ENCODE results near the gene ATMIN. TPM values are rescaled to one million over a fixed set of nuclear protein-coding genes. Genes with fewer than 3 reads are reported as not detected.

The ATMIN gene, protein sequence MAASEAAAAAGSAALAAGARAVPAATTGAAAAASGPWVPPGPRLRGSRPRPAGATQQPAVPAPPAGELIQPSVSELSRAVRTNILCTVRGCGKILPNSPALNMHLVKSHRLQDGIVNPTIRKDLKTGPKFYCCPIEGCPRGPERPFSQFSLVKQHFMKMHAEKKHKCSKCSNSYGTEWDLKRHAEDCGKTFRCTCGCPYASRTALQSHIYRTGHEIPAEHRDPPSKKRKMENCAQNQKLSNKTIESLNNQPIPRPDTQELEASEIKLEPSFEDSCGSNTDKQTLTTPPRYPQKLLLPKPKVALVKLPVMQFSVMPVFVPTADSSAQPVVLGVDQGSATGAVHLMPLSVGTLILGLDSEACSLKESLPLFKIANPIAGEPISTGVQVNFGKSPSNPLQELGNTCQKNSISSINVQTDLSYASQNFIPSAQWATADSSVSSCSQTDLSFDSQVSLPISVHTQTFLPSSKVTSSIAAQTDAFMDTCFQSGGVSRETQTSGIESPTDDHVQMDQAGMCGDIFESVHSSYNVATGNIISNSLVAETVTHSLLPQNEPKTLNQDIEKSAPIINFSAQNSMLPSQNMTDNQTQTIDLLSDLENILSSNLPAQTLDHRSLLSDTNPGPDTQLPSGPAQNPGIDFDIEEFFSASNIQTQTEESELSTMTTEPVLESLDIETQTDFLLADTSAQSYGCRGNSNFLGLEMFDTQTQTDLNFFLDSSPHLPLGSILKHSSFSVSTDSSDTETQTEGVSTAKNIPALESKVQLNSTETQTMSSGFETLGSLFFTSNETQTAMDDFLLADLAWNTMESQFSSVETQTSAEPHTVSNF
- total RNA-seq, result 19.8 TPM

DNA sequence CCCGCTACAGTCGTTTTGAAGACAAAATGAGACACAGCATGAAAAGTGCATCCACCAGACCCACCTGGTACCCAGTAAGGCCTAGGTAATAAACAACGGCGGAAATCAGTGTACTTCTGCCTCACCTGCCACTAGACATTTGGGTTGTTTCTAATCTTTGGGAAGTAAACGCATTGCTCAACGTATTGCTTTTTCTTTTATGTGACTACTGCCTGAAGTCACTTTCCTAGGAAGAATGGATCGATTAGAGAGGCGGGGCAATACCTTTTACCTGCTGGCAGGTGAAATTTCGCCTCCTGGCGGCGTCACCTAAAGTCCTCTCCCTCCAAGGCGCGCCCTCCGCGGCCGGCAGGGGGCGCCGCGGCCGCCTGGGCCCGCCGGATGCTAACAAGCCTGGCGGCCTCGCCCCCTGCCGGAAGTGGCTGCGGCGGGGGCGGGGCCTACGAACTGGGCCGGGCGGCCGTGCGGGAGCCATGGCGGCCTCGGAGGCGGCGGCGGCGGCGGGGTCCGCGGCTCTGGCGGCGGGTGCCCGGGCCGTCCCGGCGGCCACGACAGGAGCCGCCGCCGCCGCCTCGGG, at the start of gene ATMIN:
Gene ATMIN, plus strand, starts transcription at position 445 of the 577 bp plus-strand sequence. Its CDS starts 29 bp downstream, at position 474.
- peaks cover 10 to 15% (median 11%) of the 10 kb centered on the region in 3 donors for H3K4me1 ChIP-seq (ENCODE audit: control insufficient read depth in 3 of 3, insufficient read depth in 3 of 3, low read length in 3 of 3)
- peak within 1 kb of the TSS; percentile 39 for H3K27ac ChIP-seq (ENCODE audit: low read depth, low read length)
- peaks cover 0 to 7% (median 5%) of the 10 kb centered on the region in 3 donors for H3K36me3 ChIP-seq (ENCODE audit: control insufficient read depth in 3 of 3, insufficient read depth in 3 of 3, low read length in 3 of 3)
- peak within 1 kb of the TSS; percentile 76 to 83 (median 78) for H3K4me3 ChIP-seq (ENCODE audit: low read length in 3 of 3)
- H3K9me3 ChIP-seq (ENCODE audit: control insufficient read depth in 3 of 3, low read length in 3 of 3), result no peaks in the 10 kb centered on the region
- no peaks in the 10 kb centered on the region for H3K27me3 ChIP-seq (ENCODE audit: control insufficient read depth in 3 of 3, insufficient read depth in 3 of 3, low read length in 3 of 3)
- peak within 1 kb of the TSS; percentile 79 to 89 (median 85) for H3K9ac ChIP-seq (ENCODE audit: low read depth in 1 of 3, low read length in 3 of 3)

DNA sequence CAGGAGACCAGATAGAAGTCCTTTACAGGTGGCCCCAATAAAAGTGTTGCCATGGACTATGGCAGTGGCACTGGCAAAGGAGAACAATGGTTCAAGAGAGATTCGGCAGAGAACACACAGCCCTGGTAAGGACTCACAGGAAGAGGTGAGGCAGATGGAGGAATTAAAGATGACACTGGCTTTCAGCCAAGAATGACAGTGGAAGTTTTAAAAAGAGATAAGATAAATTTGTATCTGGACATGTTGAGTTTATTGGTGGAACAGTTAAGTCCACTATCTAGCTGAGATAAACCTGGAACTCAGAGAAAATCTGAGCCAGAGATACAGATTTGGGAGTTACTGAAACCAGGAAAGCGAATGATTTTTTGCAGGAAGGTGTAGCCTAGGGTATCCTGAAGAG, 49.1 kb upstream of the ATMIN start:
- H3K27me3 ChIP-seq (ENCODE audit: control insufficient read depth in 3 of 3, insufficient read depth in 3 of 3, low read length in 3 of 3), result no peaks in the 10 kb centered on the region
- H3K9me3 ChIP-seq (ENCODE audit: control insufficient read depth in 3 of 3, low read length in 3 of 3), result no peaks in the 10 kb centered on the region
- H3K27ac ChIP-seq (ENCODE audit: low read depth, low read length), result no peak overlapping the region
- H3K9ac ChIP-seq (ENCODE audit: low read depth in 1 of 3, low read length in 3 of 3), result no peak overlapping the region
- no peaks in the 10 kb centered on the region for H3K36me3 ChIP-seq (ENCODE audit: control insufficient read depth in 3 of 3, insufficient read depth in 3 of 3, low read length in 3 of 3)
- H3K4me1 ChIP-seq (ENCODE audit: control insufficient read depth in 3 of 3, insufficient read depth in 3 of 3, low read length in 3 of 3), result no peaks in the 10 kb centered on the region
- no peak overlapping the region for H3K4me3 ChIP-seq (ENCODE audit: low read length in 3 of 3)

DNA sequence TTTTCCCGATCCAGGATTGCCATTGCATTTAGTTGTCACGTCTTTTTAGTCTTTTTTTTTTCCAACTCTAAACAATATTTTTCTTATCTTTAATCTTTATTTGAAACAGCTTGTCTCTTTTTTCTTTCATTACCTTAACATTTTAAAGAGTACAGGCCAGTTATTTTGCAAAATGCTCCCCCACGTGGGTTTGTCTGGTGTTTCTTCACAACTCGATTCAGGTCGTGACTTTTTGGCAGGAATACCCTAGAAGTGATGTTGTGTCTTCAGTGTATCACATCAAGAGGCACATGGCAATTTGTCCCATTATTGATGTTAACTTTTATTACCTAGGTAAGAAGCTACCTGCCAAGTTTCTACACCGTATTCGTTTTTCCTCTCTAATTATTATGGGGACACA, 46.9 kb upstream of the ATMIN start:
- H3K27me3 ChIP-seq (ENCODE audit: control insufficient read depth in 3 of 3, insufficient read depth in 3 of 3, low read length in 3 of 3), result no peaks in the 10 kb centered on the region
- H3K9me3 ChIP-seq (ENCODE audit: control insufficient read depth in 3 of 3, low read length in 3 of 3), result no peaks in the 10 kb centered on the region
- H3K4me3 ChIP-seq (ENCODE audit: low read length in 3 of 3), result no peak overlapping the region
- H3K4me1 ChIP-seq (ENCODE audit: control insufficient read depth in 3 of 3, insufficient read depth in 3 of 3, low read length in 3 of 3), result no peaks in the 10 kb centered on the region
- H3K9ac ChIP-seq (ENCODE audit: low read depth in 1 of 3, low read length in 3 of 3), result no peak overlapping the region
- H3K27ac ChIP-seq (ENCODE audit: low read depth, low read length), result no peak overlapping the region
- no peaks in the 10 kb centered on the region for H3K36me3 ChIP-seq (ENCODE audit: control insufficient read depth in 3 of 3, insufficient read depth in 3 of 3, low read length in 3 of 3)

DNA sequence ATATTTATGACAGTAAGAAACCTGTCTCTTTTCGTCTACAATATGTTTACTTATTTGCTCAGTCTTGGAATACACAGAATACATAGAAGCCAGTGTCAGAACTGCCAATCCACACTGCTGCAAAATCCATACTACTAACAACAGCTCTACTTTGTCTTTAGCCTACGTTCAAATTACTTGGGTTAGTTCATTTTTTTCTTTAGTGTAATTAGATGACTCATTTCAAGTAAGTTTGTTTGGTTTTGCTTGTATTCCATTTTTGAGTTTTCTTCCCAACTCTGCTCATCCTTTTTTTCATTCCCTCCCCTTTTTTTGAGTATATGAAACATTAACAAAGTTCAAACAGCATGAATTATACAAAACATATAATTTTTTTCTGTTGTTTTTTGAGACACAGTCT, 45.8 kb upstream of the ATMIN start:
- Histone ChIP-seq H3K27me3 (ENCODE audit: control insufficient read depth in 3 of 3, insufficient read depth in 3 of 3, low read length in 3 of 3) (no peaks in the 10 kb centered on the region), H3K9ac (ENCODE audit: low read depth in 1 of 3, low read length in 3 of 3) (no peak overlapping the region), H3K4me1 (ENCODE audit: control insufficient read depth in 3 of 3, insufficient read depth in 3 of 3, low read length in 3 of 3) (no peaks in the 10 kb centered on the region), H3K27ac (ENCODE audit: low read depth, low read length) (no peak overlapping the region), H3K4me3 (ENCODE audit: low read length in 3 of 3) (no peak overlapping the region), H3K36me3 (ENCODE audit: control insufficient read depth in 3 of 3, insufficient read depth in 3 of 3, low read length in 3 of 3) (no peaks in the 10 kb centered on the region), H3K9me3 (ENCODE audit: control insufficient read depth in 3 of 3, low read length in 3 of 3) (no peaks in the 10 kb centered on the region)

DNA sequence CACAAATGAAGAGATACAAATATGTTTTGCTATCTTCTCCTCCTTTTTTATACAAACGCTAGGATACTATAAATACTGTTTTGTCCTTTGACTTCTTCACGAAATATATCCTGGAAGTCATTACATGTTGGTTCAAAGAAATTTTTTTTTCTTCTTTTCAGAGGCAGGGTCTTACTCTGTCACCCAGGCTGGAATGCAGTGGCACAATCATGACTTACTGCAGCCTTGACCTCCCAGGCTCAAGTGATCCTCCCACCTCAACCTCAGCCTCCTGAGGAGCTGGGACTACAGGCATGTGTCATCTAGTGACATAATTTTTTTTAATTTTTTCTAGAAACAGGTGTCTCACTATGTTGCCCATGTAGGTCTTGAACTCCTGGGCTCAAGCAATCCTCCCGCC, 45.1 kb upstream of the ATMIN start:
- Histone ChIP-seq H3K36me3 (ENCODE audit: control insufficient read depth in 3 of 3, insufficient read depth in 3 of 3, low read length in 3 of 3) (no peaks in the 10 kb centered on the region), H3K4me3 (ENCODE audit: low read length in 3 of 3) (no peak overlapping the region), H3K27me3 (ENCODE audit: control insufficient read depth in 3 of 3, insufficient read depth in 3 of 3, low read length in 3 of 3) (no peaks in the 10 kb centered on the region), H3K4me1 (ENCODE audit: control insufficient read depth in 3 of 3, insufficient read depth in 3 of 3, low read length in 3 of 3) (no peaks in the 10 kb centered on the region), H3K9me3 (ENCODE audit: control insufficient read depth in 3 of 3, low read length in 3 of 3) (no peaks in the 10 kb centered on the region), H3K27ac (ENCODE audit: low read depth, low read length) (no peak overlapping the region), H3K9ac (ENCODE audit: low read depth in 1 of 3, low read length in 3 of 3) (no peak overlapping the region)

DNA sequence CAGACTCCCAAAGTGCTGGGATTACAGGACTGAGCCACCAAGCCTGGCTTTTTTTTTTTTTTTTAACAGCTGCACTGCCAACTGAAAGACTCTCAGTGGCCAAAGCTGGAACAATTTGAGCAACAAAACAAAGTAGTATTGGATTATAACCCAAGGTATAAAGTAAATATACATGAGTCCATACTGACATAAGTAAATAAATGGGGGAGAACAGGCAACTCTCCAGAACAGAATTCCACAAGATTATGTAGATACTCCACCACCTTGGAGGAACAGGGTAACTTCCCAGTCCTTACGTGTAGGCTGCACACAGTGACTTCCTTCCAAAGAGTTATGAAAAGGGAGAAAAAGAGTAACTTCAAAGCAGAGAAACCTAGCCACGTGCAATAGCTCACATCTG, 44.7 kb upstream of the ATMIN start:
- Histone ChIP-seq H3K4me3 (ENCODE audit: low read length in 3 of 3) (no peak overlapping the region), H3K9ac (ENCODE audit: low read depth in 1 of 3, low read length in 3 of 3) (no peak overlapping the region), H3K27me3 (ENCODE audit: control insufficient read depth in 3 of 3, insufficient read depth in 3 of 3, low read length in 3 of 3) (no peaks in the 10 kb centered on the region), H3K27ac (ENCODE audit: low read depth, low read length) (no peak overlapping the region), H3K36me3 (ENCODE audit: control insufficient read depth in 3 of 3, insufficient read depth in 3 of 3, low read length in 3 of 3) (no peaks in the 10 kb centered on the region), H3K9me3 (ENCODE audit: control insufficient read depth in 3 of 3, low read length in 3 of 3) (no peaks in the 10 kb centered on the region), H3K4me1 (ENCODE audit: control insufficient read depth in 3 of 3, insufficient read depth in 3 of 3, low read length in 3 of 3) (no peaks in the 10 kb centered on the region)

DNA sequence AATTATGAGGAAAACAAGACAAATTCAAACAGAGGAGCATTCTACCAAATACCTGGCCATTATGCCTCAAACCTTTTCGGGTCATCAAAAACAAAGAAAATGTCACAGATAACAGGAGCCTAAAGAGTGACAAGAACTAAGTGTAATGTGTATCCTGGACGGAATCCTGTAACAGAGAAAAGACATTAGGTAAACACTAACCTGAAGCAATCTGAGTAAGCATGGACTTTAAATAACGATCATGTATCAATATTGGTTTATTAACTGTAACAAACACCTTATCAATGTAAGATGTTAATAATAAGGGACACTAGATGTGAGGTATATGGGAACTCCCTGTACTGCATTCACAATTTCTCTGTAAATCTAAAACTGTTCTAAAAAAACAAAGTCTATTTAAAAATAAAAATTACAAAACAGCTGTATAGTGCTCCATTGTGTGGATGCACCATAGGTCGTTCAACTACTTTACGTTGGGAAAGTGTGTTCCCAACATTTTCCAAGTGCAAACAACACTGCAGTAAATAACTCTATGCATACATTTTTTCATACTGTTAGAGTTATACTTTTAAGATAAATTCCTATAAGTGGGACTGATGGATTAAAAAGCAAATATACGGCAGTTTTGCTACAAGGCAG, 43.7 kb upstream of the ATMIN start:
- Histone ChIP-seq H3K27me3 (ENCODE audit: control insufficient read depth in 3 of 3, insufficient read depth in 3 of 3, low read length in 3 of 3) (no peaks in the 10 kb centered on the region), H3K36me3 (ENCODE audit: control insufficient read depth in 3 of 3, insufficient read depth in 3 of 3, low read length in 3 of 3) (no peaks in the 10 kb centered on the region), H3K4me1 (ENCODE audit: control insufficient read depth in 3 of 3, insufficient read depth in 3 of 3, low read length in 3 of 3) (no peaks in the 10 kb centered on the region), H3K27ac (ENCODE audit: low read depth, low read length) (no peak overlapping the region), H3K9me3 (ENCODE audit: control insufficient read depth in 3 of 3, low read length in 3 of 3) (no peaks in the 10 kb centered on the region), H3K9ac (ENCODE audit: low read depth in 1 of 3, low read length in 3 of 3) (no peak overlapping the region), H3K4me3 (ENCODE audit: low read length in 3 of 3) (no peak overlapping the region)

DNA sequence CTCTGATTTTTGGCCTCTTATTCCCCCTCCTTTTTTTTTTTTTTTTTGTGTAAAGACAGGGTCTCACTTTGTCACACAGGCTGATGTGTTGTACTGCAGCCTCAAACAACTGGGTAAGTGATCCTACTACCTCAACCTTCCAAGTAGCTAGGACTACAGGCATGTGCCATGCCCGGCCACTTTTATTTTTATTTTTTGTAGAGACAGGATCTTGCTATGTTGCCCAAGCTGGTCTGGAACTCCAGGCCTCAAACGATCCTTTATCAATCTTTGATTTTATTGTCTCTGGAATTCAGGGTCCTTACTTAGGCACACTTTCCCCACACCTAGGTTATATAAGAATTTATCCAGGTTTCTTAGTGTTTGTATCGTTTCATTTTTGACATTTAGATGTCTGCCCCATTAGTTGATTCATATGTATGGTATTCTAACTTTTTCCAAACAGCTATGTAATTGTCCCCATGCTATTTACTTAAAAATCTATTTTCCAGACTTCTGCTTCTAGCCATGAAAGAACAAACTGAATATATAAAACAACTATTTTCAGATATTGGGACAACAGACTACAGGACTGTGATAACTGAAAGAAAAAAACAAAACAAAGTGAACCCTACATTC, 42.9 kb upstream of the ATMIN start:
- no peak overlapping the region for H3K27ac ChIP-seq (ENCODE audit: low read depth, low read length)
- H3K36me3 ChIP-seq (ENCODE audit: control insufficient read depth in 3 of 3, insufficient read depth in 3 of 3, low read length in 3 of 3), result no peaks in the 10 kb centered on the region
- H3K4me1 ChIP-seq (ENCODE audit: control insufficient read depth in 3 of 3, insufficient read depth in 3 of 3, low read length in 3 of 3), result peaks cover 0 to 3% (median 0%) of the 10 kb centered on the region in 3 donors
- H3K9me3 ChIP-seq (ENCODE audit: control insufficient read depth in 3 of 3, low read length in 3 of 3), result no peaks in the 10 kb centered on the region
- no peak overlapping the region for H3K9ac ChIP-seq (ENCODE audit: low read depth in 1 of 3, low read length in 3 of 3)
- no peak overlapping the region for H3K4me3 ChIP-seq (ENCODE audit: low read length in 3 of 3)
- no peaks in the 10 kb centered on the region for H3K27me3 ChIP-seq (ENCODE audit: control insufficient read depth in 3 of 3, insufficient read depth in 3 of 3, low read length in 3 of 3)

DNA sequence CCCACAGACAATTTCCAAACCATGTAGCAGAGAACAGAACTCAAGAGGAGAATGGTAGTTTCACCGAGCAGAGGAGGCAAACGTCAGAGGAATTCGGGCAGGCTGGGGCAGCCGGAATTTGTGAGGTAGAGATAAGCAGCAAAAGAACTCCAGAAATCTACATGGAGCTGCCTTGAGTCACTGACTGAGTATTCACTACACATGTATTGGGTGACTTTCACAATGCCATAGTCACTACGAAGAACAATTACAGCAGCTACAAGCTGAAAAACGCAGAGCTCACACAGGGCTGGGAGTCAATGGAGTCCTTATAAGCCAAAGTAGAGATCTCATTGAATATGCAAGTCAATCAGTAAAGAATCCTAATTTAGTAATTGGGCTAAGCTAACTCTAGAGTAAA, 42.3 kb upstream of the ATMIN start:
- no peak overlapping the region for H3K27ac ChIP-seq (ENCODE audit: low read depth, low read length)

More for the DNA sequence above, 42.3 kb upstream of the ATMIN start:
- H3K27me3 ChIP-seq (ENCODE audit: control insufficient read depth in 3 of 3, insufficient read depth in 3 of 3, low read length in 3 of 3), result no peaks in the 10 kb centered on the region
- peaks cover 0 to 3% (median 0%) of the 10 kb centered on the region in 3 donors for H3K4me1 ChIP-seq (ENCODE audit: control insufficient read depth in 3 of 3, insufficient read depth in 3 of 3, low read length in 3 of 3)
- no peaks in the 10 kb centered on the region for H3K36me3 ChIP-seq (ENCODE audit: control insufficient read depth in 3 of 3, insufficient read depth in 3 of 3, low read length in 3 of 3)
- no peaks in the 10 kb centered on the region for H3K9me3 ChIP-seq (ENCODE audit: control insufficient read depth in 3 of 3, low read length in 3 of 3)
- H3K4me3 ChIP-seq (ENCODE audit: low read length in 3 of 3), result no peak overlapping the region
- H3K9ac ChIP-seq (ENCODE audit: low read depth in 1 of 3, low read length in 3 of 3), result no peak overlapping the region
